Right ventricle myocardium inferior (tissue), 1 donor: ENCODE results near the gene CLRN3. TPM values are rescaled to one million over a fixed set of nuclear protein-coding genes. Genes with fewer than 3 reads are reported as not detected.

Experiments
- ATAC-seq: fragments of 200-7000 bp; cut with Tn5 transposase; one replicate; pipeline ENCODE4 v1.9.1; 2020; ENCODE audit warnings: mild to moderate bottlenecking, moderate library complexity
- DNase-seq: peaks from one replicate; pipeline ENCODE4 v3.0.0; 2021; ENCODE audit errors: missing footprints
- intact Hi-C: fragments of 100-400 bp; cut with DNase I; formaldehyde crosslinking; loops from one replicate; pipeline ENCODE4 v1.11.0; 2022
- total RNA-seq: library from RNA; stranded (reverse); fragmentation: NEBNext Ultra II Directional; extraction: Animal tissue kit (Norgen Biotek cat#: 25700); gene quantifications from one replicate; pipeline ENCODE4 v1.2.1, GENCODE V29; 2021
- donor health status: DM: no; HTN: yes; CAD: no; lungs with severe emphysema.

CLRN3 gene
- total RNA-seq, 1 donor from 2014 or later = not detected

DNA sequence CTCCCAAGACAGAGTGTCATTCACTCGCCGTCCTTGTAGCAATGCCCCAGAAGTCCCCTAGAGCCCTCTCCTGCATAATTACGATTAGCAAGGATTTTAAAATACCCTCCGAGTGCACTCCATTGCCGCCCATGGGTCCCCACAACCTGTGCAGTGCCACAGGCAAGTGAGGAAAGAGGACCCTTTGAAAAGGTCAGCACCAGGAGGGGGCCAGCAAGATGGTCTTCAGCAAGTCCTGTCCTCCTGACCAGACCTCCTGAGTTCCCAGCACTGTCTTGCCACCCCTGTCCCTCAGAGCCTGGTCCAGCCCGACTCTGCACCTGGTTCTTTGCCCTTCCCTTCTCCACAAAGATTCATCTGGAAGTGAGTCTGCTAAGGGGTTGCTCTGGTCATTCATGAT, 32.1 kb downstream of the CLRN3 start:
- intact Hi-C loops = no loop called here
- no peak for ATAC-seq
- no peak for DNase-seq

DNA sequence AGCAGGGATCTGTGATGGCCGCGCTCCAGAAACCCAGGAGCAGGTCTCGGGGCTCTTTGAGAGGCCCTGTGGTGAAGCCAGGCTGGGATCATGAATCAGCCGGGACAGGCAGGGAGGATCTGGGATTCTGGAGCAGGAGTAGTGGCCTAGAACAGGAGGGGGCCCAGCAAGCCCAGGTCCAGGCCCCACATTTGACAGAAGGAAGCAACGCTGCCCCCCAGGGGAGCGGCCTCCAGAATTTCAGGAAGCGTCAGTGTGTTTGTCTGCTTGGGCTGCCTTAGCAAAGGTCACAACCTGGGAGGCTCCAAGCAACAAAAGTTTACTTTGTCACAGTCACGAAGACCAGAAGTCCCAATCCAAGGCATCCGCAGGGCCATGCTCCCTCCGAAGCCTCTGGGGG, 36.8 kb downstream of the CLRN3 start:
- intact Hi-C loops = loop anchor here (2.0 to 10.0 kb wide), 3 partner anchors 139 to 1871 kb away; no protein-coding TSS in a partner anchor
- DNase-seq = no peak
- ATAC-seq = no peak

GRCh38 chr10:127855591-127855881, 37.2 kb downstream of the CLRN3 start:
- intact Hi-C loops = loop anchor here (2.0 to 10.0 kb wide), 3 partner anchors 139 to 1871 kb away; no protein-coding TSS in a partner anchor

GRCh38 chr10:127854769-127855590, 37.8 kb downstream of the CLRN3 start:
- no peak for DNase-seq
- ATAC-seq = no peak
- intact Hi-C loops = loop anchor here (2.0 to 10.0 kb wide), 3 partner anchors 138 to 1870 kb away; no protein-coding TSS in a partner anchor

More at GRCh38 chr10:127855591-127855881, 37.2 kb downstream of the CLRN3 start:
- DNase-seq (no peak), ATAC-seq (no peak)

GRCh38 chr10:127853868-127854768, 38.6 kb downstream of the CLRN3 start:
- intact Hi-C loops = loop anchor here (2.0 to 10.0 kb wide), 3 partner anchors 137 to 1869 kb away; no protein-coding TSS in a partner anchor
- ATAC-seq (peak; percentile 86), DNase-seq (no peak)

GRCh38 chr10:127852456-127852855, 40.3 kb downstream of the CLRN3 start:
- intact Hi-C loops = loop anchor here (10.0 kb wide), 2 partner anchors 278 to 1868 kb away; no protein-coding TSS in a partner anchor
- ATAC-seq (no peak), DNase-seq (no peak)

- DNase-seq (no peak), ATAC-seq (no peak)
- intact Hi-C loops = loop anchor here (10.0 kb wide), 2 partner anchors 277 to 1867 kb away; no protein-coding TSS in a partner anchor
Observed at GRCh38 chr10:127851661-127852194, 41.0 kb downstream of the CLRN3 start.

DNA sequence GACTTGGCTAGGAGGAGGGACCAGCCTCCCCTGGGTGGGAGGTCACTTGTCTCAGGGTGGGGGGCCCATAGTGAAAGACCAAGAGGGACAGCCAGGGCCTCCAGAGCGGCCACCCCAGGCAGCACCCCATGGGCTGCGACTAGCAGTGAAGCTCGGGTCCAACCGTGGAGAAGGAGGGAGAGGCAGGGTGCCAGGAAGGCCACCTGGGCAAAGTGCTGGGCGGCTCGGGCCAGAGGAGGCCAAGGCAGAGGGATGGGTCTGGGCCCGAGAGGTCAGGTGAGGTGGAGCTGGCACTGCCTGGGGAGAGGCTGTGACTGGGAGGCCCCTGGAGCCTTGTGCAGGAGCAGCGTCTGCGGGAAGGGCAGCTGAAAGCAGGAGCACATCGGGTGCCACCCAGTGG, 41.8 kb downstream of the CLRN3 start:
- ATAC-seq (no peak), DNase-seq (no peak)
- intact Hi-C loops = loop anchor here (10.0 kb wide), 2 partner anchors 276 to 1866 kb away; no protein-coding TSS in a partner anchor

DNA sequence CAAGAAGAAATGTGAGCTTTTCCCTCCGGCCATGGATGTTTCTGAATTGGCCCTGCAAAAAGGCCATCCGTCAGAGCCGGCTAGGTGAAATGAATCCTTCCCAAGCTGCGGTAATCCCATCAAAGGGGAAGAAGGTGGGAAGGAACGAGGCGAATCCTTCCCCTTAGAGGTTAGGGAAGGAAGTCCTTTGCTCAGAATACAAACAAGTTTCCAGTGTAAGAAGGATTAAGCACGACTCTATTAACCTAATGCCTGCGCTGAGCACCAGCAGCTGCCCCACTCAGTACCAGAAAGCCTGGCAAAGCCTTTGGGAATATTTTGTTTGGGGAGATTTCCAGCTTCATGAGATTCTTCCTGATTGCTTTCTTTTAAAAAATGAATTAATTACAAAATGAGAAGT, 42.8 kb downstream of the CLRN3 start:
- no peak for ATAC-seq
- intact Hi-C loops = loop anchor here (10.0 kb wide), 2 partner anchors 275 to 1865 kb away; no protein-coding TSS in a partner anchor
- DNase-seq = no peak

DNA sequence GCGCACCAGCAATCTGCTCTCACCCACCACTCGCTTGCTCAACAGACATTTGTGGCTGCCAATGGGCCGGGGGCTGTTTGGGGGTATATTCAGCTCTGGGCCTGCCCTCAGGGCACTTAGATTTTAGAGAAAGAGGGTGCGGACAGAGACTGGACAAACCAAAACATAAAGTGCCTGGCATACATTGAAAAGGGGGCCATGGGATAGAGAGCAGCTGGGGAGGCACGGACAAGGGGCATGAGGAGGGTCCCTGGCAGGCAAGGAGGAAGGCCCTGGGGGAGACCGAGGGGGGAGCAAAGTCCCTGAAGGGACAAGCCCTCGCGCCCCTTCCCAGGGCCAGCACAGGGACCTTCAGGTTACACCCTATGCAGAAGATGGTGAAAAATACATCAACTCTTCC, 43.5 kb downstream of the CLRN3 start:
- intact Hi-C loops = no loop called here
- no peak for DNase-seq
- ATAC-seq = no peak

- no peak for DNase-seq
- no peak for ATAC-seq
Observed at GRCh38 chr10:127848226-127848625, 44.5 kb downstream of the CLRN3 start.

DNA sequence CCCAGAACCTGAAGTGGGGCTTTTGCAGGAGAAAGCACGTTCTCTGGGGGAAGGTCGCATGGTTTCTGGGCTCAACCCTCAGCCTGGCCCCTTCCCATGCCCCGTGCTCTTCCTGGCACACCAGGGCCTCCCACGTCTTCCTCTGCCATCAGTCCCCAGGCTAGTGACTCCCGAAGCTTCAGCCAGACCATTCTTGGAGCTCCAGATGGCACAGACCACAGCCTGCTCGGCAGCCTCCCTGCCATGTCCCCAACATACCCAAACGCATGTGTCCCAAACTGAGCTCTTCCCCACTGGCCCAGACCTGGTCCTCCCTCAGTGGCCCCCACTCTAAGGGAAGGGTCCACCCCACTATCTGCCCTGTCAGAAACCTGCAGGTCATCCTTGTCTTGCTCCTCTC, 47.0 kb downstream of the CLRN3 start:
- DNase-seq (no peak), ATAC-seq (no peak)
- intact Hi-C loops = no loop called here

More at GRCh38 chr10:127848226-127848625, 44.5 kb downstream of the CLRN3 start:
- intact Hi-C loops = no loop called here

- intact Hi-C loops = no loop called here
- ATAC-seq = no peak
Observed at GRCh38 chr10:127840884-127841283, 51.9 kb downstream of the CLRN3 start.

GRCh38 chr10:127836966-127837365, 55.8 kb downstream of the CLRN3 start:
- intact Hi-C loops = no loop called here
- DNase-seq (no peak), ATAC-seq (no peak)

More at GRCh38 chr10:127840884-127841283, 51.9 kb downstream of the CLRN3 start:
- no peak for DNase-seq

- intact Hi-C loops = no loop called here
- DNase-seq = no peak
Observed at GRCh38 chr10:127836176-127836575, 56.6 kb downstream of the CLRN3 start.

GRCh38 chr10:127834791-127835190, 58.0 kb downstream of the CLRN3 start:
- intact Hi-C loops = no loop called here
- ATAC-seq (no peak), DNase-seq (no peak)

More at GRCh38 chr10:127836176-127836575, 56.6 kb downstream of the CLRN3 start:
- ATAC-seq = no peak

- no peak for DNase-seq
- ATAC-seq = peak; percentile 28
Observed at GRCh38 chr10:127834221-127834620, 58.5 kb downstream of the CLRN3 start.

GRCh38 chr10:127833804-127834203, 58.9 kb downstream of the CLRN3 start:
- ATAC-seq (no peak), DNase-seq (no peak)
- intact Hi-C loops = no loop called here

More at GRCh38 chr10:127834221-127834620, 58.5 kb downstream of the CLRN3 start:
- intact Hi-C loops = no loop called here

GRCh38 chr10:127832501-127832900, 60.2 kb downstream of the CLRN3 start:
- DNase-seq (no peak), ATAC-seq (no peak)
- intact Hi-C loops = no loop called here
